Upper lobe of right lung (tissue), 1 donor: ENCODE results near the gene ELAPOR1. TPM values are rescaled to one million over a fixed set of nuclear protein-coding genes. Genes with fewer than 3 reads are reported as not detected.

Experiments
- ATAC-seq: fragments of 200-7000 bp; cut with Tn5 transposase; one replicate; pipeline ENCODE4 v1.9.1; 2020; ENCODE audit warnings: mild to moderate bottlenecking, moderate library complexity
- DNase-seq: peaks from one replicate; pipeline ENCODE4 v3.0.0-alpha.2; 2020
- H3K27ac ChIP-seq: fragments of 200-600 bp; one replicate; pipeline ENCODE4 v1.8.0; 2022
- H3K27me3 ChIP-seq: fragments of 200-600 bp; one replicate; pipeline ENCODE4 v1.8.0; 2022; ENCODE audit warnings: mild to moderate bottlenecking
- H3K36me3 ChIP-seq: fragments of 200-600 bp; one replicate; pipeline ENCODE4 v1.8.0; 2022
- H3K4me1 ChIP-seq: fragments of 200-600 bp; one replicate; pipeline ENCODE4 v1.8.0; 2022
- H3K4me3 ChIP-seq: fragments of 200-600 bp; one replicate; pipeline ENCODE4 v1.8.0; 2022; ENCODE audit warnings: mild to moderate bottlenecking
- H3K9me3 ChIP-seq: fragments of 200-600 bp; one replicate; pipeline ENCODE4 v1.8.0; 2022
- CTCF ChIP-seq: fragments of 200-600 bp; IDR thresholded peaks from one replicate; pipeline ENCODE4 v1.8.0; 2022; ENCODE audit warnings: antibody characterized with exemption
- intact Hi-C: fragments of 100-400 bp; cut with DNase I; formaldehyde crosslinking; loops from one replicate; pipeline ENCODE4 v1.11.0; 2022
- long read RNA-seq: library from polyadenylated mRNA; unstranded; transcript quantifications from one replicate; pipeline ENCODE4 v2.0.0, GENCODE V29; 2021
- total RNA-seq: library from RNA; stranded (reverse); fragmentation: NEBNext Ultra II Directional; extraction: Animal tissue kit (Norgen Biotek cat#: 25700); gene quantifications from one replicate; pipeline ENCODE4 v1.2.1, GENCODE V29; 2021
- donor health status: DM: no; HTN: yes; CAD: no; lungs with severe emphysema.

ELAPOR1 gene
- 5.6 TPM for total RNA-seq
- long read RNA-seq, partial matches to known transcripts: 3 of 8 reads
- long read RNA-seq, other reads (novel, unspliced or antisense): 1 of 8 reads

GRCh38 chr1:109113590-109114341 is at the start of gene ELAPOR1:
Gene ELAPOR1 (plus strand): TSS chr1:109114115. CDS start chr1:109114184, 69 bp downstream.
- intact Hi-C loops: no loop called here
- ATAC-seq (peak; percentile 69), DNase-seq (peak; percentile 79)
- peaks cover 19% of the 10 kb centered on the region for H3K4me1 ChIP-seq
- no peaks in the 10 kb centered on the region for H3K36me3 ChIP-seq
- peaks cover 40% of the 10 kb centered on the region for H3K27me3 ChIP-seq
- no peak for TF ChIP-seq CTCF
- peak within 1 kb of the TSS; percentile 16 for H3K4me3 ChIP-seq
- no peak within 1 kb of the TSS for H3K27ac ChIP-seq
- H3K9me3 ChIP-seq: no peaks in the 10 kb centered on the region

GRCh38 chr1:109065137-109065536 is 48.8 kb upstream of the ELAPOR1 start:
- intact Hi-C loops: no loop called here
- no peak for TF ChIP-seq CTCF
- peaks cover 63% of the 10 kb centered on the region for H3K36me3 ChIP-seq
- H3K9me3 ChIP-seq: no peaks in the 10 kb centered on the region
- DNase-seq (no peak), ATAC-seq (no peak)
- no peaks in the 10 kb centered on the region for H3K27me3 ChIP-seq
- H3K27ac ChIP-seq: no peak overlapping the region
- H3K4me3 ChIP-seq: no peak overlapping the region
- H3K4me1 ChIP-seq: no peaks in the 10 kb centered on the region

GRCh38 chr1:109067883-109068282 is 46.0 kb upstream of the ELAPOR1 start:
- peaks cover 62% of the 10 kb centered on the region for H3K36me3 ChIP-seq
- ATAC-seq: no peak

GRCh38 chr1:109069294-109069693 is 44.6 kb upstream of the ELAPOR1 start:
- intact Hi-C loops: no loop called here
- Histone ChIP-seq H3K4me1 (peaks cover under 1% of the 10 kb centered on the region), H3K27ac (no peak overlapping the region), H3K9me3 (no peaks in the 10 kb centered on the region), H3K27me3 (no peaks in the 10 kb centered on the region), H3K4me3 (no peak overlapping the region), H3K36me3 (peaks cover 55% of the 10 kb centered on the region)
- no peak for DNase-seq
- no peak for ATAC-seq
- TF ChIP-seq CTCF: no peak

More at GRCh38 chr1:109067883-109068282, 46.0 kb upstream of the ELAPOR1 start:
- Histone ChIP-seq H3K4me1 (no peaks in the 10 kb centered on the region), H3K27me3 (no peaks in the 10 kb centered on the region), H3K27ac (no peak overlapping the region), H3K4me3 (no peak overlapping the region), H3K9me3 (no peaks in the 10 kb centered on the region)
- TF ChIP-seq CTCF: no peak
- intact Hi-C loops: no loop called here
- no peak for DNase-seq

- Histone ChIP-seq H3K4me3 (peak within 1 kb of the TSS; percentile 71), H3K9me3 (no peaks in the 10 kb centered on the region), H3K27ac (peak within 1 kb of the TSS; percentile 92), H3K27me3 (no peaks in the 10 kb centered on the region), H3K36me3 (peaks cover 9% of the 10 kb centered on the region), H3K4me1 (peaks cover 8% of the 10 kb centered on the region)
- DNase-seq: peak; percentile 98
- peak; percentile 14 for TF ChIP-seq CTCF
- intact Hi-C loops: no loop called here
- peak; percentile 100 for ATAC-seq
Observed at GRCh38 chr1:109075531-109076490, 38.1 kb upstream of the ELAPOR1 start, which contains the start of gene TAF13. Gene TAF13 (minus strand): TSS chr1:109076003. CDS start chr1:109075947, 56 bp downstream.
